ENCODE results near the gene STPG2.

The STPG2 gene

DNA sequence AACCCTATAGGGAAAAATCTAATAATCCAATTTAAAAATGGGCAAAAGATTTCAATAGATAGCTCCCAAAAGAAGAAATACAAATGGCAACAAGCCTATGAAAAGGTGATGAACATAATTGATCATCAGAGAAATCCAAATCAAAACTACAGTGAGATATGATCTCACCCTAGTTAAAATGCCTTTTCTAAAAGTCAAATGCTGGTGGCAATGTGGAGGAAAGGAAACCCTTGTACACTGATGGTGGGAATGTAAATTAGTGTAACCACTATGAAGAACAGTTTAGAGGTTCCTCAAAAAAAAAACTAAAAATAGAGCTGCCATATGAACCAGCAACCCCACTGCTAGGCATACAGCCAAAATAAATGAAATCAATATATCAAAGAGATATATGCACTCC lies 44.5 kb downstream of the STPG2 start:
- TF ChIP-seq, protein P1, sequence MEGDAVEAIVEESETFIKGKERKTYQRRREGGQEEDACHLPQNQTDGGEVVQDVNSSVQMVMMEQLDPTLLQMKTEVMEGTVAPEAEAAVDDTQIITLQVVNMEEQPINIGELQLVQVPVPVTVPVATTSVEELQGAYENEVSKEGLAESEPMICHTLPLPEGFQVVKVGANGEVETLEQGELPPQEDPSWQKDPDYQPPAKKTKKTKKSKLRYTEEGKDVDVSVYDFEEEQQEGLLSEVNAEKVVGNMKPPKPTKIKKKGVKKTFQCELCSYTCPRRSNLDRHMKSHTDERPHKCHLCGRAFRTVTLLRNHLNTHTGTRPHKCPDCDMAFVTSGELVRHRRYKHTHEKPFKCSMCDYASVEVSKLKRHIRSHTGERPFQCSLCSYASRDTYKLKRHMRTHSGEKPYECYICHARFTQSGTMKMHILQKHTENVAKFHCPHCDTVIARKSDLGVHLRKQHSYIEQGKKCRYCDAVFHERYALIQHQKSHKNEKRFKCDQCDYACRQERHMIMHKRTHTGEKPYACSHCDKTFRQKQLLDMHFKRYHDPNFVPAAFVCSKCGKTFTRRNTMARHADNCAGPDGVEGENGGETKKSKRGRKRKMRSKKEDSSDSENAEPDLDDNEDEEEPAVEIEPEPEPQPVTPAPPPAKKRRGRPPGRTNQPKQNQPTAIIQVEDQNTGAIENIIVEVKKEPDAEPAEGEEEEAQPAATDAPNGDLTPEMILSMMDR (IDR thresholded peaks at IDR 0.05), result no peak
- no peak for DNase-seq (ENCODE audit: low spot score)
- Histone ChIP-seq H3K27ac (no peak overlapping the region), H3K4me3 (no peak overlapping the region)

DNA sequence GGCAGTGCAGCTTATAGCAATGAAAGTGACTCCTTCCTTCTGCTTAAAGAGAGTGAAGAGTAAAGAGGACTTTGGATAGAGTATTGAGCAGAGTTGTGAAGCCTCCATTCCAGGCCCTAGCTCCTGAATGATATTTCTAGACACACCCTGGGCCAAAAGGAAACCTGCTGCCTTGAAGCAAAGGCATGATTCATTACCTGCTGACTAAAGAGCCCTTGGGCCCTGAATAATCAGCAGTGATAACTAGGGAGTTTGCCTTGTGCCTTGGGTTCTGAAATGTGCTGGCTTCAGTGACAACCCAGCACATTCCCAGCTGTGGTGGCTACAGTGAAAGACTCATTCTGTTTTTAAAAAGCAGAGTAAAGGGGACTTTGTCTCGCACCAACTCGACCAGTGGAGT lies 49.2 kb downstream of the STPG2 start:
- Histone ChIP-seq H3K27ac (no peak overlapping the region), H3K4me3 (no peak overlapping the region)
- no peak for DNase-seq (ENCODE audit: low spot score)
- TF ChIP-seq, protein P1 (IDR thresholded peaks at IDR 0.05), result no peak

GRCh38 chr4:98093662-98094061 lies 49.6 kb downstream of the STPG2 start:
- no peak for DNase-seq (ENCODE audit: low spot score)
- TF ChIP-seq, protein P1 (IDR thresholded peaks at IDR 0.05), result no peak
- H3K27ac ChIP-seq, result no peak overlapping the region
- H3K4me3 ChIP-seq, result no peak overlapping the region

GRCh38 chr4:98092833-98093439 lies 50.3 kb downstream of the STPG2 start:
- Histone ChIP-seq H3K4me3 (no peak overlapping the region), H3K27ac (no peak overlapping the region)
- TF ChIP-seq, protein P1 (IDR thresholded peaks at IDR 0.05), result no peak
- no peak for DNase-seq (ENCODE audit: low spot score)

- DNase-seq (ENCODE audit: low spot score), result no peak
- TF ChIP-seq, protein P1 (IDR thresholded peaks at IDR 0.05), result no peak
- H3K4me3 ChIP-seq, result no peak overlapping the region
- H3K27ac ChIP-seq, result no peak overlapping the region
Measured at GRCh38 chr4:98081936-98082335, 61.3 kb downstream of the STPG2 start.

DNA sequence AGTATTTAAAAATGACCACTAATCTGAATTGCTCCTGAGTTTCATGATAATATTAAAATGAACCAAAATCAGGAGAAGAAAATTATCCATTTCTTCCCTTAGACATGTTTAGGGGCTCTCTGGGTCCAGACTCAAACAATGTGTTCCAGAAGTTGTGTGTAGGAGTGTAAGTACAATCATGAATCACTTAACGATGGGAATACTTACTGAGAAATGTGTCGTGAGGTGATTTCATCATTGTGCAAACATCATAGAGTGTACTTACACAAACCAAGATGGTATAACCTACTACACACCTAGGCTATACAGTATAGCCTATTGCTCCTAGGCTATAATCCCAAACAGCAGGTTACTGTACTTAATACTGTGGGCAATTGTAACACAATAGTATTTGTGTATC lies 74.8 kb downstream of the STPG2 start:
- TF ChIP-seq, protein P1 (IDR thresholded peaks at IDR 0.05), result no peak
- Histone ChIP-seq H3K27ac (no peak overlapping the region), H3K4me3 (no peak overlapping the region)
- no peak for DNase-seq (ENCODE audit: low spot score)

DNA sequence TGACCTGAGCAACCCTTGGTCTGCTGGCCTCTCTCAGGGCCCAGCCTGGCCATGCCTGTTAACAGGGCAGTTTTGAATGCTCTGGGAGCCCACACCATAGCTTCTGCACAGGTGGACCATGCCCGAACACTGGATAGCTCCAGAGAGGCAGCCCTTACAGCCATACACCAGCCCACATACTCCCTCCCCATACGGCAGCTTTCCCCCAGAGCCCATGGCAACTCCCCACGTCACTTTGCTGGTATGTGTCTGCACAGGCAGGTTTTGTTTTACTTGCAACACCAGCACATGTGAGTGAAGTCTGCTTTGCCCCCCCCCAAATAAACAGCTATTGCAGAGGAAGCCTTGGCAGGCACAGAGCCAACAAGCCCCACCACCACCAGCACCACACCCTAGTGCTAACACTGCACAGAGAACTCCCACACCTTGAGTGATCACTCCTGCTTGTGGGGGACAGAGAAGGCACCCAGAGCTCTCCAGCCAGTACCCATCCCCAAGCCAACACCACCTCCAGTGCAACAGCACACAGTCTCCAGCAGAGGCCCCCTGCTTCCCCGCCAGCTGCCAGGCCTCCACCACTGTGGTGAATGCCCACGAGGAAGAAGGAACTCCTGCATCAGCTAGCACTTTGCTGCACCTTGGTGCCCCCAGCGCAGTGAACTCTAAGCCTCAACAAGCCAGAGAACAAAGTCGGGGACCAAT lies 87.3 kb downstream of the STPG2 start:
- Histone ChIP-seq H3K27ac (no peak overlapping the region), H3K4me3 (no peak overlapping the region)
- DNase-seq (ENCODE audit: low spot score), result no peak
- TF ChIP-seq, protein P1 (IDR thresholded peaks at IDR 0.05), result no peak
